ENCODE data around the gene CNTNAP1. TPM values are rescaled to one million over a fixed set of nuclear protein-coding genes. Genes with fewer than 3 reads are reported as not detected.
"Not testable (repeated sequence)": the region's sequence is repeated elsewhere in the genome, so short reads cannot be mapped to it uniquely, and the experiment has no call there.

Gene CNTNAP1
- total RNA-seq, 2 experiments from 2014 or later: 4.4 to 4.5 TPM

DNA sequence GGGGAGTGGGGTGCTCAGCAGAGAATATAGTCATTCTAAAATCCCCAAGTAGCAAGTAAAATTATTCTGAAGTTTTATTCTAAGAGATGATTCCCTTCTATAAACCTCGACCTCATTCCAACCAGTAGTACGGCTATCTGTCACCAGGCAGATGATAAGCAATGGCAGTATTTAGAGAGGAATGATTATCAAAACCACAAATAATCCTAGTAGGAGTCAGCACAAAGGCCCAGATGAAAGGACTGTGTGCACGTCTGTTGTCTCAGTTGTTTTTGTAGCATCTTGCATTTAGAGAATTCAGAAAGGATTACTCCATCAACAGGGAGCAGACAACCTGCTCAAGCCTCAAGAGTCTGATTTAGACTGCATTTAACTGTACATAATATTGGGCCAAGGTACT is 41.3 kb downstream of the CNTNAP1 start:
- H3K4me3 Mint-ChIP-seq: no peak overlapping the region
- no peak for DNase-seq
- Histone ChIP-seq H3K9me3 (ENCODE audit: control insufficient read depth in 1 of 2, insufficient read depth in 1 of 2, low read length in 2 of 2) (no peaks in the 10 kb centered on the region), H3K27ac (ENCODE audit: low read depth in 1 of 2, low read length in 2 of 2) (no peak overlapping the region), H3K4me1 (ENCODE audit: insufficient read depth, low read length) (no peaks in the 10 kb centered on the region), H3K4me3 (ENCODE audit: low read length) (no peak overlapping the region), H3K27me3 (ENCODE audit: control insufficient read depth in 1 of 2, insufficient read depth in 2 of 2, low read length in 2 of 2) (no peaks in the 10 kb centered on the region), H3K36me3 (ENCODE audit: insufficient read depth, low read length) (peaks cover 74% of the 10 kb centered on the region)
- H3K36me3 Mint-ChIP-seq (ENCODE audit: low read depth): peaks cover 64% of the 10 kb centered on the region
- intact Hi-C loops (cut with DNase I, micrococcal nuclease): loop anchor here in 1 of 2 experiments (5.0 to 10.0 kb wide), 2 partner anchors 214 to 471 kb away; no protein-coding TSS in a partner anchor
- no peaks in the 10 kb centered on the region for H3K4me1 Mint-ChIP-seq (ENCODE audit: low read depth)
- ChIA-PET CTCF (no interaction called here), POLR2A (no interaction called here)
- TF ChIP-seq, protein P1, sequence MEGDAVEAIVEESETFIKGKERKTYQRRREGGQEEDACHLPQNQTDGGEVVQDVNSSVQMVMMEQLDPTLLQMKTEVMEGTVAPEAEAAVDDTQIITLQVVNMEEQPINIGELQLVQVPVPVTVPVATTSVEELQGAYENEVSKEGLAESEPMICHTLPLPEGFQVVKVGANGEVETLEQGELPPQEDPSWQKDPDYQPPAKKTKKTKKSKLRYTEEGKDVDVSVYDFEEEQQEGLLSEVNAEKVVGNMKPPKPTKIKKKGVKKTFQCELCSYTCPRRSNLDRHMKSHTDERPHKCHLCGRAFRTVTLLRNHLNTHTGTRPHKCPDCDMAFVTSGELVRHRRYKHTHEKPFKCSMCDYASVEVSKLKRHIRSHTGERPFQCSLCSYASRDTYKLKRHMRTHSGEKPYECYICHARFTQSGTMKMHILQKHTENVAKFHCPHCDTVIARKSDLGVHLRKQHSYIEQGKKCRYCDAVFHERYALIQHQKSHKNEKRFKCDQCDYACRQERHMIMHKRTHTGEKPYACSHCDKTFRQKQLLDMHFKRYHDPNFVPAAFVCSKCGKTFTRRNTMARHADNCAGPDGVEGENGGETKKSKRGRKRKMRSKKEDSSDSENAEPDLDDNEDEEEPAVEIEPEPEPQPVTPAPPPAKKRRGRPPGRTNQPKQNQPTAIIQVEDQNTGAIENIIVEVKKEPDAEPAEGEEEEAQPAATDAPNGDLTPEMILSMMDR (IDR thresholded peaks at IDR 0.05): no peak
- no peak for ATAC-seq (ENCODE audit: poor library complexity)
- no peak overlapping the region for H3K27ac Mint-ChIP-seq
- no peaks in the 10 kb centered on the region for H3K27me3 Mint-ChIP-seq
- no peaks in the 10 kb centered on the region for H3K9me3 Mint-ChIP-seq

DNA sequence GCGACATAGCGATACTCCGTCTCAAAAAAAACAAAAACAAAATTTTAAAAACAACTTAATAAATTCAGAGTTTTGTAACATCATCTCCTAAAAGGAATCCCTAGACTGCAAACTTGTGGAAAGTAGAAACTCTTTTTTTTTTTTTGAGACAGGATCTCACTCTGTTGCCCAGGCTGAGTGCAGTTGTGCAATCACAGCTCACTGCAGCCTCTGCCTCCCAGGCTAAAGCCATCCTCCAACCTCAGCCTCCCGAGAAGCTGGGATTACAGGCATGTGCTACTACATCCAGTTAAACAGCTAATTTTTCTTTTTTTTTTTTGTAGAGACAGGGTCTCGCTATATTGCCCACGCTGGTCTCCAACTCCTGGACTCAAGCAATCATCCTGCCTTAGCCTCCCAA is 42.8 kb downstream of the CNTNAP1 start:
- H3K36me3 ChIP-seq (ENCODE audit: insufficient read depth, low read length): peaks cover 66% of the 10 kb centered on the region
- H3K27ac Mint-ChIP-seq: no peak overlapping the region
- no peak overlapping the region for H3K4me3 ChIP-seq (ENCODE audit: low read length)
- no peaks in the 10 kb centered on the region for H3K4me1 Mint-ChIP-seq (ENCODE audit: low read depth)
- intact Hi-C loops (cut with DNase I, micrococcal nuclease): loop anchor here in 1 of 2 experiments (10.0 kb wide), 1 partner anchor 470 kb away; no protein-coding TSS in a partner anchor
- H3K27me3 Mint-ChIP-seq: no peaks in the 10 kb centered on the region
- TF ChIP-seq, protein P1 (IDR thresholded peaks at IDR 0.05): no peak
- H3K9me3 Mint-ChIP-seq: no peaks in the 10 kb centered on the region
- no peaks in the 10 kb centered on the region for H3K27me3 ChIP-seq (ENCODE audit: control insufficient read depth in 1 of 2, insufficient read depth in 2 of 2, low read length in 2 of 2)
- peaks cover 63% of the 10 kb centered on the region for H3K36me3 Mint-ChIP-seq (ENCODE audit: low read depth)
- no peak overlapping the region for H3K27ac ChIP-seq (ENCODE audit: low read depth in 1 of 2, low read length in 2 of 2)
- ATAC-seq (ENCODE audit: poor library complexity): no peak
- ChIA-PET CTCF (no interaction called here), POLR2A (no interaction called here)
- no peak overlapping the region for H3K4me3 Mint-ChIP-seq
- no peaks in the 10 kb centered on the region for H3K9me3 ChIP-seq (ENCODE audit: control insufficient read depth in 1 of 2, insufficient read depth in 1 of 2, low read length in 2 of 2)
- H3K4me1 ChIP-seq (ENCODE audit: insufficient read depth, low read length): no peaks in the 10 kb centered on the region
- no peak for DNase-seq

DNA sequence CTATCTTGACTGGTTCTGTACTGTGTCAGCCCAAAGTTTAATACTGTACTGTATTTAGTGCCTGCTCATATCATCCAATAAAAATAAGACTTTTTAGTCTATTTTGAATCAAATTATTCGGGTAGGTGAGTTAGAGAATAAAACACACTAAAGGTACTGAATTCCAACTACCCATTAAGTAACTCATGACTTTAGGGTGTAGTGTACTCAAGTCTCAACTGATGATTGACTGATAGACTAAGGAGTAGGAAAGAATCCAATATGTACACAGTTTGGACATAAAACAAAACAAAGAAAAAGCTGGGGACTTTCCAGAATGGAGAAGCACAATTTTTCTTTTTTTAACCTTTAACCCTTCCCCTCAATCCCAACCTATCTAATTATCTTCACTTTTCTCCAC is 58.4 kb downstream of the CNTNAP1 start:
- TF ChIP-seq, protein P1 (IDR thresholded peaks at IDR 0.05): no peak
- Histone ChIP-seq H3K9me3 (ENCODE audit: control insufficient read depth in 1 of 2, insufficient read depth in 1 of 2, low read length in 2 of 2) (no peaks in the 10 kb centered on the region), H3K4me3 (ENCODE audit: low read length) (no peak overlapping the region), H3K4me1 (ENCODE audit: insufficient read depth, low read length) (peaks cover 29% of the 10 kb centered on the region), H3K27ac (ENCODE audit: low read depth in 1 of 2, low read length in 2 of 2) (no peak overlapping the region), H3K27me3 (ENCODE audit: control insufficient read depth in 1 of 2, insufficient read depth in 2 of 2, low read length in 2 of 2) (no peaks in the 10 kb centered on the region), H3K36me3 (ENCODE audit: insufficient read depth, low read length) (peaks cover 2% of the 10 kb centered on the region)
- Mint-ChIP-seq H3K4me1 (ENCODE audit: low read depth) (peaks cover 32% of the 10 kb centered on the region), H3K9me3 (no peaks in the 10 kb centered on the region), H3K27ac (no peak overlapping the region), H3K4me3 (no peak overlapping the region), H3K27me3 (no peaks in the 10 kb centered on the region), H3K36me3 (ENCODE audit: low read depth) (peaks cover 12% of the 10 kb centered on the region)
- intact Hi-C loops (cut with DNase I, micrococcal nuclease): loop anchor here in 1 of 2 experiments (5.0 kb wide), 1 partner anchor 58 kb away; the partner anchor contains the start of genes CCR10 and CNTNAP1
- CTCF ChIA-PET: no interaction called here
- DNase-seq (no peak), ATAC-seq (ENCODE audit: poor library complexity) (no peak)
- POLR2A ChIA-PET: no interaction called here

DNA sequence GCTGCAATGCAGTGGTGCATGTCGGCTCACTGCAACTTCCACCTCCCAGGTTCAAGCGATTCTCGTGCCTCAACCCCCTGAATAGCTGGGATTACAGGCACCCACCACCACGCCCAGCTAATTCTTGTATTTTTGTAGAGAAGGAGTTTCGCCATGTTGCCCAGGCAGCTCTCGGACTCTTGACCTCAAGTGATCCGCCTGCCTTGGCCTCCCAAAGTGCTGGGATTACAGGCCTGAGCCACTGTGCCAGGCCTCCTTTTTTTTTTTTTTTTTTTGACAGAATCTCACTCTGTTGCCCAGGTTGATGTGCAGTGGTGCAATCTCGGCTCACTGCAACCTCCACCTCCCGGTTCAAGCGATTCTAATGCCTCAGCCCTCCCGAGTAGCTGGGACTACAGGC is 60.6 kb downstream of the CNTNAP1 start:
- H3K36me3 Mint-ChIP-seq (ENCODE audit: low read depth); POLR2A ChIA-PET; H3K4me3 ChIP-seq (ENCODE audit: low read length); DNase-seq; H3K36me3 ChIP-seq (ENCODE audit: insufficient read depth, low read length); H3K27me3 ChIP-seq (ENCODE audit: control insufficient read depth in 1 of 2, insufficient read depth in 2 of 2, low read length in 2 of 2); ATAC-seq (ENCODE audit: poor library complexity); H3K4me3 Mint-ChIP-seq; H3K27ac ChIP-seq (ENCODE audit: low read depth in 1 of 2, low read length in 2 of 2); H3K9me3 Mint-ChIP-seq; H3K9me3 ChIP-seq (ENCODE audit: control insufficient read depth in 1 of 2, insufficient read depth in 1 of 2, low read length in 2 of 2); H3K27me3 Mint-ChIP-seq; H3K27ac Mint-ChIP-seq: not testable (repeated sequence)
- peaks cover 26% of the 10 kb centered on the region for H3K4me1 Mint-ChIP-seq (ENCODE audit: low read depth)
- peaks cover 29% of the 10 kb centered on the region for H3K4me1 ChIP-seq (ENCODE audit: insufficient read depth, low read length)
- intact Hi-C loops (cut with DNase I, micrococcal nuclease): loop anchor here in 1 of 2 experiments (5.0 kb wide), 1 partner anchor 61 kb away; the partner anchor contains the start of genes CCR10 and CNTNAP1
- CTCF ChIA-PET: interaction anchor here (1.0 to 1.8 kb wide), 2 partner anchors 21 to 33 kb away, joined by 3 to 6 read pairs; no protein-coding TSS in a partner anchor
